Measurements from ENCODE around the gene FMNL1.
"Not testable (repeated sequence)": the region's sequence is repeated elsewhere in the genome, so short reads cannot be mapped to it uniquely, and the experiment has no call there.

The FMNL1 gene

GRCh38 chr17:45246861-45247428 lies 25.3 kb downstream of the FMNL1 start:
- H3K27me3 ChIP-seq (replicated peaks; ENCODE audit: control insufficient read depth, insufficient read depth, low read length): no peaks in the 10 kb centered on the region
- no peak for DNase-seq (ENCODE audit: extremely low read depth, insufficient read length)
- TF ChIP-seq CTCF (IDR thresholded peaks at IDR 0.05; ENCODE audit: insufficient read depth, low read length, poor library complexity, severe bottlenecking): peak; percentile 50
- H3K36me3 ChIP-seq (ENCODE audit: control insufficient read depth, insufficient read depth, low read length): peaks cover 41% of the 10 kb centered on the region
- peak overlapping the region; percentile 86 for H3K4me3 ChIP-seq (replicated peaks; ENCODE audit: low read depth, low read length)

- peak overlapping the region; percentile 86 for H3K4me3 ChIP-seq (replicated peaks; ENCODE audit: low read depth, low read length)
- no peak for TF ChIP-seq CTCF (IDR thresholded peaks at IDR 0.05; ENCODE audit: insufficient read depth, low read length, poor library complexity, severe bottlenecking)
- H3K36me3 ChIP-seq (ENCODE audit: control insufficient read depth, insufficient read depth, low read length): peaks cover 37% of the 10 kb centered on the region
- peak; percentile 96 for DNase-seq (ENCODE audit: extremely low read depth, insufficient read length)
- no peaks in the 10 kb centered on the region for H3K27me3 ChIP-seq (replicated peaks; ENCODE audit: control insufficient read depth, insufficient read depth, low read length)
Measured at GRCh38 chr17:45247429-45248131, 25.9 kb downstream of the FMNL1 start.

GRCh38 chr17:45248132-45248957 lies 26.7 kb downstream of the FMNL1 start:
- peaks cover 31% of the 10 kb centered on the region for H3K36me3 ChIP-seq (ENCODE audit: control insufficient read depth, insufficient read depth, low read length)
- TF ChIP-seq CTCF (IDR thresholded peaks at IDR 0.05; ENCODE audit: insufficient read depth, low read length, poor library complexity, severe bottlenecking): no peak
- DNase-seq (ENCODE audit: extremely low read depth, insufficient read length): peak; percentile 80
- no peaks in the 10 kb centered on the region for H3K27me3 ChIP-seq (replicated peaks; ENCODE audit: control insufficient read depth, insufficient read depth, low read length)
- H3K4me3 ChIP-seq (replicated peaks; ENCODE audit: low read depth, low read length): peak overlapping the region; percentile 86

GRCh38 chr17:45251931-45252330 lies 30.2 kb downstream of the FMNL1 start:
- no peak for TF ChIP-seq CTCF (IDR thresholded peaks at IDR 0.05; ENCODE audit: insufficient read depth, low read length, poor library complexity, severe bottlenecking)
- no peak overlapping the region for H3K4me3 ChIP-seq (replicated peaks; ENCODE audit: low read depth, low read length)
- H3K36me3 ChIP-seq (ENCODE audit: control insufficient read depth, insufficient read depth, low read length): peaks cover 6% of the 10 kb centered on the region
- no peaks in the 10 kb centered on the region for H3K27me3 ChIP-seq (replicated peaks; ENCODE audit: control insufficient read depth, insufficient read depth, low read length)
- DNase-seq (ENCODE audit: extremely low read depth, insufficient read length): no peak

- DNase-seq (ENCODE audit: extremely low read depth, insufficient read length); H3K36me3 ChIP-seq (ENCODE audit: control insufficient read depth, insufficient read depth, low read length); H3K27me3 ChIP-seq (replicated peaks; ENCODE audit: control insufficient read depth, insufficient read depth, low read length); H3K4me3 ChIP-seq (replicated peaks; ENCODE audit: low read depth, low read length): not testable (repeated sequence)
Measured at GRCh38 chr17:45253237-45253636, 31.6 kb downstream of the FMNL1 start.

- H3K4me3 ChIP-seq (replicated peaks; ENCODE audit: low read depth, low read length): no peak overlapping the region
- peaks cover 6% of the 10 kb centered on the region for H3K36me3 ChIP-seq (ENCODE audit: control insufficient read depth, insufficient read depth, low read length)
- TF ChIP-seq CTCF (IDR thresholded peaks at IDR 0.05; ENCODE audit: insufficient read depth, low read length, poor library complexity, severe bottlenecking): no peak
- H3K27me3 ChIP-seq (replicated peaks; ENCODE audit: control insufficient read depth, insufficient read depth, low read length): no peaks in the 10 kb centered on the region
- DNase-seq (ENCODE audit: extremely low read depth, insufficient read length): no peak
Measured at GRCh38 chr17:45253879-45254278, 32.2 kb downstream of the FMNL1 start.
